GM21447 (cell line): ENCODE data around the gene NKX6-2.

Source experiments
- ATAC-seq: cut with Tn5 transposase; IDR thresholded peaks from one replicate; pipeline ENCODE4 v1.9.1; 2021; ENCODE audit not compliant: unreplicated experiment

NKX6-2 gene

GRCh38 chr10:132813560-132814468 is 27.9 kb upstream of the NKX6-2 start:
- ATAC-seq: no peak

GRCh38 chr10:132813001-132813401 is 27.1 kb upstream of the NKX6-2 start:
- no peak for ATAC-seq

GRCh38 chr10:132812520-132812919 is 26.6 kb upstream of the NKX6-2 start:
- ATAC-seq: no peak

- ATAC-seq: no peak
These were observed 26.0 kb upstream of the NKX6-2 start for GRCh38 chr10:132811891-132812481.

- no peak for ATAC-seq
These were observed 25.1 kb upstream of the NKX6-2 start for GRCh38 chr10:132810807-132811700.

GRCh38 chr10:132810141-132810806 is 24.3 kb upstream of the NKX6-2 start:
- no peak for ATAC-seq

GRCh38 chr10:132809232-132810140 is 23.5 kb upstream of the NKX6-2 start:
- no peak for ATAC-seq

- no peak for ATAC-seq
These were observed 22.7 kb upstream of the NKX6-2 start for GRCh38 chr10:132808383-132809231.

GRCh38 chr10:132807621-132808049 is 21.7 kb upstream of the NKX6-2 start:
- ATAC-seq: no peak

- no peak for ATAC-seq
These were observed 20.6 kb upstream of the NKX6-2 start for GRCh38 chr10:132806561-132807003.

- no peak for ATAC-seq
These were observed 20.2 kb upstream of the NKX6-2 start for GRCh38 chr10:132806110-132806509.

- no peak for ATAC-seq
These were observed 19.7 kb upstream of the NKX6-2 start for GRCh38 chr10:132805599-132805998.

- ATAC-seq: no peak
These were observed 19.0 kb upstream of the NKX6-2 start for GRCh38 chr10:132804785-132805426.

- no peak for ATAC-seq
These were observed 18.3 kb upstream of the NKX6-2 start for GRCh38 chr10:132804287-132804686.

GRCh38 chr10:132803416-132804210 is 17.7 kb upstream of the NKX6-2 start:
- no peak for ATAC-seq

GRCh38 chr10:132802694-132803320 is 16.9 kb upstream of the NKX6-2 start:
- ATAC-seq: no peak

GRCh38 chr10:132802048-132802447 is 16.1 kb upstream of the NKX6-2 start:
- no peak for ATAC-seq
